Measurements from ENCODE around the gene TNFRSF14. TPM values are rescaled to one million over a fixed set of nuclear protein-coding genes. Genes with fewer than 3 reads are reported as not detected.

Gene TNFRSF14
- total and polyA plus RNA-seq, 2 of the 13 experiments (the other 11 are each of a cell fraction or from before 2014, with no cell fraction given) = 11.9 to 49.9 TPM

DNA sequence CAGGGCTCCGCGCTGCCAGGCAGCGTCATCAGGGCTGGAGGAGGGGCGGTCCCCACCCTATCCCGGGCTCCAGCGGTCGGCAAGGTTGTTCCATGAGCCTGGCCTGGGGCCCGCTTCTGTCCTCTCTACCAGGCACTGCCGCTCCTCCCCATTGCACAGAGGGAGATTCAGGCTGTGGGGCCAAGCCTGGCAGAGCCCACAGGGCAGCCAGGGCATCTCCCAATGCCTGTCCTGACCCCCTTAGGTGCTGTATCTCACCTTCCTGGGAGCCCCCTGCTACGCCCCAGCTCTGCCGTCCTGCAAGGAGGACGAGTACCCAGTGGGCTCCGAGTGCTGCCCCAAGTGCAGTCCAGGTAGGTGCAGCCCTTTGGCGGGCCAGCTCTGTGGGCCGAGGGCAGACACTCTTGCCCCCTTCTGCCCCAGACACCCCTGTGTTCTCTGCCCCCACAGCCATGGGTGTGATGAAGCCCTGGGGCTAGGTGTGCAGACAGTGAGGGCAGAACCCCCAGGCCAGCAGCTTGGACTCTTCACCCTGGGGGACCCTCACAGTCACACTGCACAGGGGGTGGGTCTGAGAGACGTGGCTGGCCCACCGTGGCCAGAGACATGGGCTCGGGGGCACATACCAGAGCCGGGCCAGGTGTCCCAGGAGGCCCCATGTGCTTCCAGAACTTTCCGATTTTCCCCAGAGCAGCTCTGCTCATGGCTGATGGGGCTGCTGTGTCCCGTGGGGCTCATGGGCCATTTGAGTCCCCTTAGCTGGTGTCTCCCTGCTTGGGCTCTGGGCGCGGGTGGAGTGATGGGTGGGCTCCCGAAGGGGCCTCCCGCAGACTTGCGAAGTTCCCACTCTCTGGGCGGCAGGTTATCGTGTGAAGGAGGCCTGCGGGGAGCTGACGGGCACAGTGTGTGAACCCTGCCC lies 1.6 kb downstream of the TNFRSF14 start (continued):
- TF ChIP-seq ZNF180 (CRISPR knock-in tag; IDR thresholded peaks at IDR 0.05; ENCODE audit: borderline replicate concordance, low read depth) = no peak

DNA sequence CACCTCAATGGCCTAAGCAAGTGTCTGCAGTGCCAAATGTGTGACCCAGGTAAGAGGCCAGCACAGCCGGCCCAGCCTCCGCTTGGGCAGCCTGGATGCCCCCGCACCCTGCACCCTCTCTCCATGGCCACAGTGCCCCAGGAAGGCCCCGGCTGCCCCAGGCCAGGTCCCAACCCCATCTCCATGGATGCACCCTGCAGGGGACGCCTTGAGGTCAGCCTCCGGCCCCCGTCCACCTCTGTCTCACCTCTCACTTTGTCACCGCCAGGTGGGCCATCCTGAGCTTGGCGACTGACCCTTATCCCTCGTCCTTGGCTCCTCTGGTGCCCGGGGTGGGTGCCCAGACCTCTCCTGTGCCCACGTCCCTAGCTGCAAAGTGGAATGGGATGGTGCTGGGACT lies 2.2 kb downstream of the TNFRSF14 start:
- DNase-seq (ENCODE audit: low spot score) = no peak
- no peak for ATAC-seq
- ChIA-PET POLR2A (no interaction called here), CTCF (ENCODE audit: low intra/inter-chr PET ratio, low total read pairs) (no interaction called here)
- H3K27ac ChIP-seq (ENCODE audit: extremely low read length, insufficient read depth, low read length) = no peak overlapping the region
- FAIRE-seq = no peak
- no peaks in the 10 kb centered on the region; a peak in 1 of 5 replicates for H3K27me3 ChIP-seq (ENCODE audit: control insufficient read depth in 1 of 2, insufficient read depth in 2 of 2, low read length in 2 of 2)
- H3K9ac ChIP-seq (ENCODE audit: insufficient read depth, low read depth, low read length) = no peak overlapping the region
- H3K79me2 ChIP-seq (ENCODE audit: insufficient read depth, low read length) = no peaks in the 10 kb centered on the region
- no peaks in the 10 kb centered on the region for H3K9me3 ChIP-seq (ENCODE audit: low read length)
- TF ChIP-seq JUN (CRISPR knock-in tag; IDR thresholded peaks at IDR 0.05) = no peak
- TF ChIP-seq, protein P1, sequence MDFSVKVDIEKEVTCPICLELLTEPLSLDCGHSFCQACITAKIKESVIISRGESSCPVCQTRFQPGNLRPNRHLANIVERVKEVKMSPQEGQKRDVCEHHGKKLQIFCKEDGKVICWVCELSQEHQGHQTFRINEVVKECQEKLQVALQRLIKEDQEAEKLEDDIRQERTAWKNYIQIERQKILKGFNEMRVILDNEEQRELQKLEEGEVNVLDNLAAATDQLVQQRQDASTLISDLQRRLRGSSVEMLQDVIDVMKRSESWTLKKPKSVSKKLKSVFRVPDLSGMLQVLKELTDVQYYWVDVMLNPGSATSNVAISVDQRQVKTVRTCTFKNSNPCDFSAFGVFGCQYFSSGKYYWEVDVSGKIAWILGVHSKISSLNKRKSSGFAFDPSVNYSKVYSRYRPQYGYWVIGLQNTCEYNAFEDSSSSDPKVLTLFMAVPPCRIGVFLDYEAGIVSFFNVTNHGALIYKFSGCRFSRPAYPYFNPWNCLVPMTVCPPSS (IDR thresholded peaks at IDR 0.05) = no peak
- no peak for TF ChIP-seq POLR2G (IDR thresholded peaks at IDR 0.05; ENCODE audit: low read depth, low read length)
- no peak for TF ChIP-seq YEATS4 (CRISPR knock-in tag; IDR thresholded peaks at IDR 0.05; ENCODE audit: borderline replicate concordance)
- TF ChIP-seq ZNF644 (CRISPR knock-in tag; IDR thresholded peaks at IDR 0.05; ENCODE audit: low read depth) = no peak
- no peak for TF ChIP-seq PPARG (CRISPR knock-in tag; conservative IDR thresholded peaks at IDR 0.05)
- TF ChIP-seq FOSL2 (CRISPR knock-in tag; IDR thresholded peaks at IDR 0.05) = no peak
- TF ChIP-seq SNAI1 (CRISPR knock-in tag; IDR thresholded peaks at IDR 0.05; ENCODE audit: borderline replicate concordance) = no peak
- no peak for TF ChIP-seq SRF (IDR thresholded peaks at IDR 0.05; ENCODE audit: low read depth, low read length)
- no peak for TF ChIP-seq ZMYM2 (CRISPR knock-in tag; IDR thresholded peaks at IDR 0.05)
- no peak for TF ChIP-seq SMAD3 (CRISPR knock-in tag; IDR thresholded peaks at IDR 0.05)
- no peak for TF ChIP-seq MEIS1 (CRISPR knock-in tag; IDR thresholded peaks at IDR 0.05; ENCODE audit: borderline replicate concordance)
- intact Hi-C loops (cut with micrococcal nuclease; ENCODE audit: unreplicated experiment) = loop anchor here (5.0 kb wide), 1 partner anchor 74 kb away; the partner anchor contains the start of gene MMEL1
- 0 out of 2 replicates have a peak, but pooled peaks cover 4% of the 10 kb centered on the region for H4K20me1 ChIP-seq (ENCODE audit: insufficient read depth, low read length)
- 98% methylated on average over 9 of the region's 12 CpGs for WGBS (ENCODE audit: low lambda C conversion rate)
- no TSS peak for BruUV-seq (replicated peaks)
- in situ Hi-C loops (cut with HindIII; ENCODE audit: extremely low pct_ligation_motif_present, low pct_unique_long_range_greater_than_20kb) = no loop called here
- H3K36me3 ChIP-seq (replicated peaks in 1 of 2; ENCODE audit: control insufficient read depth in 1 of 2, insufficient read depth in 2 of 2, low read length in 2 of 2) = no peaks in the 10 kb centered on the region; a peak in 1 of 5 replicates
- H2AFZ ChIP-seq (ENCODE audit: low read length) = no peak overlapping the region
- H3K4me1 ChIP-seq (ENCODE audit: insufficient read depth, low read length) = peaks cover 28% of the 10 kb centered on the region
- H3K4me2 ChIP-seq (ENCODE audit: low read depth, low read length) = no peak overlapping the region
- no peak overlapping the region for H3K4me3 ChIP-seq (replicated peaks in 1 of 3; ENCODE audit: insufficient read depth in 1 of 3, low read depth in 2 of 3, low read length in 3 of 3)

Data from HepG2 (cell line).